CD4-positive, alpha-beta T cell treated with Interleukin-2 at 100 ng/mL for 4 hours (primary cell): Measurements from ENCODE around the gene TSPAN11.
"Not testable (repeated sequence)": the region's sequence is repeated elsewhere in the genome, so short reads cannot be mapped to it uniquely, and the experiment has no call there.

ENCODE experiments used
- DNase-seq: peaks from one replicate; pipeline ENCODE4 v3.0.0-alpha.2; 2020; ENCODE audit warnings: low spot score

TSPAN11 gene, protein sequence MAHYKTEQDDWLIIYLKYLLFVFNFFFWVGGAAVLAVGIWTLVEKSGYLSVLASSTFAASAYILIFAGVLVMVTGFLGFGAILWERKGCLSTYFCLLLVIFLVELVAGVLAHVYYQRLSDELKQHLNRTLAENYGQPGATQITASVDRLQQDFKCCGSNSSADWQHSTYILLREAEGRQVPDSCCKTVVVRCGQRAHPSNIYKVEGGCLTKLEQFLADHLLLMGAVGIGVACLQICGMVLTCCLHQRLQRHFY

DNA sequence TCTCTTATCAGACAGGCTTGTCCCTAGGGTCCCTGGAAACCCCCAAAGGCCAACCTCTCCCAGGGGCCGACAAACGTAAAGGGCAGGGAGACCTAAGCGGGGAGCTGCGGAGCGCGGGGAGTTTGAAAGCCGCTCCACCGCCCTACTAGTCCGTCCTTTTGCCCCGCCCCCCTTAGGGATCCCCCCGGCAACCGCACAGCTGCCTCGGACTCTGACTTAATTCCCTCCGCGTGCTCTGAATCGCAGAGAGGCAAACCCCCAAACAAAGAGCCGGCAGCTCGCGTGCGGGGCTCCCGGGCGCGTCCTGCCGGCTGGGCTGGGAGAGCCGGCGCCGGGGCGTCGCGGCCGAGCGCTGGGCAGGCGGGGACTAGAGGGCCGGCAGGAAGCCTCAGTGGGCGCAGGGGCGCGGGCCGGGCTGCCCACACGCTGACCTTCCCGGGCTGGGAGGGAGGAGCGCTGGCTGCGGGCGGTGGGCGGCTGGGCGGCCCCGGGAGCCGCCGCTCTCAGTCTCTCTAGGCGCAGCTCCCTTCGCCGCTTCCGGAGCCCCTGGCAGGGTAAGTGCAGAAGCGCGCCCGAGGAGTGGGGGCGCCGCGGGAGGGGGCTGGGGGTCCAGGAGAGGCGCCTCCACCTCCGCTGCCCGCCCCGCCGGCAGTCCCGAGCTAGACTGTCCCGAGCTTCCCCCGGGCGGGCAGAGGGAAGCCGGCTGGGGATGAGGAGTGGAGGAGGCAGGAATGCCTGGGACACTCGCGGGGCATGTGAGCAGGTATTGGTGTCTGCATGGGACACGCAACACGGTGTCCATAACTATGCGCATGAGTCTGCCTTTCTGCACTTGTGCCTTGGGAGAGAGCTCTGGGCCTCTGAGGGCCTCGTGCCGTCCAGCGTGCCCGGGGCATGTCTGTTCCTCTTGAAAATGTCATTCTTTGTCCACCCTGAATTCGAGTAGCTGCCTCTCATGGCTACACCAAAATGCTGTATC, at the start of gene TSPAN11:
Gene TSPAN11, plus strand, starts transcription at position 506 of the 979 bp plus-strand sequence. CDS start 27,244 bp downstream, outside the sequence.
- no peak for DNase-seq

- no peak for DNase-seq
Observed at GRCh38 chr12:30877105-30877875, 49.3 kb upstream of the TSPAN11 start.

GRCh38 chr12:30878024-30878423, 48.5 kb upstream of the TSPAN11 start:
- no peak for DNase-seq

GRCh38 chr12:30880061-30880460, 46.5 kb upstream of the TSPAN11 start:
- DNase-seq = no peak

DNA sequence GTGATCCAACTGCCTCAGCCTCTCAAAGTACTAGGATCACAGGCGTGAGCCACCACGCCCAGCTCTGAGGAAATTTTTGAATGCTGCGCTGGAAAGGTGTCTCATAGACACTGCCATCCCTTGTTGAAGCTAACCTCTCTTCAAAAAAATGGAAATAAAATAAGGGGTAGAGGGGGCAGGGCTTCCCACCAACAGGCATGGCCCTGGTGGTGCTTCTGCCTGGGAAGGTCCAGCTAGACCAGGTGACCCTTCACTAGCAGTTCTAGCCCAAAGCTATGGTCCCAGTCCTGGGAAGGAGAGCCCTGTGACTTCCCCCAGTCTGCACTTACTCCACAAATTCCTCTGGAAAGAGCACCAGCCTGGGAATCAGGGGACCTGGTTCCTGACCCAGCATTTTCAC, 45.7 kb upstream of the TSPAN11 start:
- DNase-seq = no peak

DNA sequence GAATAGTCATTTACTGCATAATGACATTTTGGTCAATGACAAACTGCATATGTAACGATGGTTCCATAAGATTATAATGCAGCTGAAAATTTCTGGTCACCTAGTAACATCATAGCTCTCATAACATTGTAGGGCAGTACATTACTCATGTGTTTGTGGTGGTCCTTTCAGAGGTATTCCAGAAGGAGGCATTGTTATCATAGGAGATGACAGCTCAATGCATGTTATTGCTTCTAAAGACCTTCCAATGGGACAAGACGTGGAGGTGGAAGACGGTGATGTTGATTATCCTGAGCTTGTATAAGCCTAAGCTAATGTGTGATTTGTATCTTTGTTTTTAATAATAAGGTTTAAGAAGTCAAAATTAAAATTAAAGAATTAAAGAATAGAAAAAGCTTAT, 43.8 kb upstream of the TSPAN11 start:
- DNase-seq = no peak

- DNase-seq = no peak
Observed at GRCh38 chr12:30884799-30885198, 41.7 kb upstream of the TSPAN11 start.

- DNase-seq = no peak
Observed at GRCh38 chr12:30885321-30885720, 41.2 kb upstream of the TSPAN11 start.

GRCh38 chr12:30887226-30887625, 39.3 kb upstream of the TSPAN11 start:
- DNase-seq = no peak

GRCh38 chr12:30888241-30888640, 38.3 kb upstream of the TSPAN11 start:
- DNase-seq = no peak

GRCh38 chr12:30894531-30894930, 32.0 kb upstream of the TSPAN11 start:
- DNase-seq = not testable (repeated sequence)

DNA sequence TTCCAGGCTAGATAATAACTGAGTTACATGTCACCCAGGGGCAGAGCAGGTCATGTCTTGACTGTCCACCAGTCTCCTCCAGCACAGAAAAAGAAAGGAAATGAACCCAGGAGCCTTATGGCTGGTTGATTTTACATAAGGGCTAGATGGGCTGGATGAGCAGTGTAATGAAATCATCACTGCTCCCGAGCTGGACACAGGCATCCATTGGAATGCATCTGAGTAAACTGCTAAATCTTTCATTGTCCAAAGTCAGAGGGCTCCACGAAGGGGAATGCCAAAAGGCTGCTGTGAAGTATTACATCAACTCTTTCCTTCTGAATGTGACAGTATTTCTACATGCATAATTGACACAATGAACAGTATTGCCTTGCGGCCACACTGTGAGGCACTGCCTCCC, 30.1 kb upstream of the TSPAN11 start:
- DNase-seq = no peak

DNA sequence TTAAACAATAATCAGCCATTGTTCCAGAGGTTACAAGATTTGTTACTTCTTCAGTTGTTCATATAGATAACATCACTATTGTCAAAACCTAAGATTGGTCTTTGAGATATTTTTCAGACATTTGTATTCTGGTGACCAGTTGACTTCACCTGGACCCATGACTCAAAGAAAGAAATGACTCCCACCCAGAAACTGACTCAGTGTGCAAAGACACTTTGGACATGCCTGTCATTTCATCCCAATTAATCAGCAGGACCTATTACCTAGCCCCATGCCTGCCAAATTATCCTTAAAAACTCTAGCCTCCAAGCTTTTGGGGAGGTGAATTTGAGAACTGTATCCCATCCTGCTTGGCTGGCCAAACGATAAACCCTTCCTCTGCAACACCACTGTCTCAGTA, 27.7 kb upstream of the TSPAN11 start:
- DNase-seq = no peak

GRCh38 chr12:30900351-30900750, 26.2 kb upstream of the TSPAN11 start:
- DNase-seq = no peak

DNA sequence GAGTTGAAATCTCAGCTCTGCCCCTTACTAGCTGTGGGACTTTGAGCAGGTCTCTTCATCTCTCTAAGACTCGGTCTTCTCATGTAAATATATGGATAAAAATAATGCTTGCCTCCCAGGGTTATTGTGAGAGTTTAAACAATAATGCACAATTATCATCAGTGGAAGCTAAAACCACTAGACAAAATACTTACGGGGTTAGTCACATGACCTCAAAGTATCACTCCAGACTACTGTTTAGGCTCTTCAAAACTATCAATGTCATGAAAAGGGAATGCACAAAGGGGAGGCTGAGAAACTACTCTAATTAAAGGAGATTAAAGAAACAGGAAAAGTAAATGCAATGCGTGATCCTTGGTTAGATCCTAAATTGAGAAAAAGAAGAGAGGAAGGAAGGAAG, 24.5 kb upstream of the TSPAN11 start:
- no peak for DNase-seq

DNA sequence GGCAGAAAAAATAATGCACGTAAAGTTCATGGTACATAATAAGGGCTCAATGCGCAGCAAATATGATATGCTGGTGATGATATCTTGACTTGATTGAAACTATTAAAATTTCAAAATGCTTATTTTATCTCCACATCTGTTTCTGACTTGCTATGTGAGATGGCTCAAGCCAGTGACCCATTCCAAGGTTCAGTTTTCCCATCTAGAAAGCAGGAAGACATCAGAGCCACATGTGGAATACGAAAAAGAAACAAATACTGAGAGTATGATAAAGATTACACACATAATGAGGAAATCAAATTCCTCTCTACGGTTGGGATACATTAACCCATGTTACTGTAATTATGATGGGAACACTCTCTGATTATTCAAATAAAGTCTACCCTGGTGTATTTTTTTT, 24.0 kb upstream of the TSPAN11 start:
- no peak for DNase-seq

DNA sequence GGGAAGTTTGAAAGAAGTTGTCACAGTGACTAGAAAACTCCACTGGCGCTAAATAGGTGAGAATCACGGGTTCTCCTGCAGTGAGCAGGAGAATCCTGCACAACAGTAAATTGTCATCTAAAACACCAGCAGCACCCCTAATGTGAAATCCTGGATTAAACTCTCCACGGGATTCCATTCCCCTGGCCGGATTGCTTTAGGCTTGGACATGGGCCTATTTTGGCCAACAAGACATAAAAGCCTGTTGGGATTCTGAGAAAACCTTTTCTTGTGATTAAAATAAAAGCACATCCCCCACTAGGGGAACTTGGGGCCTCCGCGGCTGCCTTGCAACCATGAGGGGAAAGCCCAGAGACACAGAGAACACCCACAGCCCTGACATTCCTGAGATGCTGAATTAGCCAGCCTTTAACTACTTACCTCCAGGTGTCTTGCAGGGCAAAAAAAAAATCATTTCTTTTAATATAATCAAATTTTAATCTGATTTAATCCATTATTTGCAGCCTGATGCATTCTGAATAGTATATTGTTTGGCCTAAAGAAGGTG, 21.0 kb upstream of the TSPAN11 start:
- no peak for DNase-seq

- DNase-seq = no peak
Observed at GRCh38 chr12:30908076-30908721, 18.3 kb upstream of the TSPAN11 start.

- no peak for DNase-seq
Observed at GRCh38 chr12:30908722-30909348, 17.7 kb upstream of the TSPAN11 start.

DNA sequence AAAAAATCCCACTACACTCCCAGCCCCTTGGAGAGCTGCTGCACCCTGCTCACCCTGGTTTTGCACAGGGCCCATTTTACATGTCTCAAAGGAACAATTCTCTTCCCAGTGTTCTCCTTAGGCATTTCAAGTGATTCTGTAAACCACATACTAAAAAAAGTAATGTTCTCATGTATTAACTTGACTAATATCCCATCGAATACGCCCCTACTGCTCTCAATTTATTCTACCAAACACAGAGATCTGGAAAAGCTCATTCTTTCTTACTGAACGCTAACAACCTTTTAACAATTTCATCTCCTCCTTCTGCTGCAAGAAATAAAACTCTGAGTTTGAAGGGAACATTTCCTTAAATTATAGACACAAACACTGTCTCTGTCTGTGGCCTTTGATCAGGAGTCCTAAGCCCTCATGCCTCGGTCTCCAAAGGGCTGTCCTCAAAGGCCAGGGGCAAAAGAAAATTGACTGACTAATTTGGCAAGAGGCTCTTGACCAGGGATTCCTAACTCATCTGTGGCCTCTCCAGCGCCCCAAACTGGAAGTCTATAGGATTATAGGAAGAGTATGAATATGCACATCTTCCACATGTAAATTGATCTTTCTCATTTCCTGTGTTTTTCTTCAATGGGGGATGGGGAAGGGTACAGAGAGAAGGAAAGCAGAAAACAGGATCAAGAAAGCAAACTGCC, 17.1 kb upstream of the TSPAN11 start:
- no peak for DNase-seq

DNA sequence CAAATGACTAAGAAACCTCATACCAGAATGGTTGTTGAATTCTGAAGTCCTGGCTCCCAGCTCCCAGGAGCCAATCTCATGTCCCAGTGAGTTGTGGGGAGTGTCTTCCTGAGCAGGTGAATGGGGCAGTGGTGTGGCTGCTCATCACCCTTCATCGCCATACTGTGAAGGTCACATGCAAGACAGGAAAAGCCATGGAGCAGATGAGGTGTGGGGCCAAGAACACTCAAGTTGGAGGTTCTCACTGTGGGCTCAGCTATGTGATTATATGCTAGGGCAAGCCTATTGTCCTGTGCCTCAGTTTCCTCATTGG, 16.6 kb upstream of the TSPAN11 start:
- DNase-seq = no peak
